ENCODE results near the gene DTX3.

GRCh38 chr12:57654042-57654441 lies 49.4 kb downstream of the DTX3 start:
- no peak for TF ChIP-seq CTCF (IDR thresholded peaks at IDR 0.05; ENCODE audit: poor library complexity, severe bottlenecking)
- no peak for TF ChIP-seq REST (IDR thresholded peaks at IDR 0.05; ENCODE audit: borderline replicate concordance)
- no peak for TF ChIP-seq EP300 (conservative IDR thresholded peaks at IDR 0.05; ENCODE audit: poor library complexity, severe bottlenecking)
- no peak for TF ChIP-seq TAF1 (IDR thresholded peaks at IDR 0.05; ENCODE audit: low read depth)
- no peak for TF ChIP-seq EZH2 (IDR thresholded peaks at IDR 0.05; ENCODE audit: borderline replicate concordance, insufficient read depth, low read length, poor library complexity, severe bottlenecking)
- TF ChIP-seq SMC3 (conservative IDR thresholded peaks at IDR 0.05; ENCODE audit: poor library complexity) = no peak
